ENCODE results near the gene RBM33. TPM values are rescaled to one million over a fixed set of nuclear protein-coding genes. Genes with fewer than 3 reads are reported as not detected.

RBM33 gene
- total and polyA plus RNA-seq, 2 of the 8 experiments (the other 6 are each of a cell fraction or from before 2014, with no cell fraction given), result 16.5 to 64.6 TPM

DNA sequence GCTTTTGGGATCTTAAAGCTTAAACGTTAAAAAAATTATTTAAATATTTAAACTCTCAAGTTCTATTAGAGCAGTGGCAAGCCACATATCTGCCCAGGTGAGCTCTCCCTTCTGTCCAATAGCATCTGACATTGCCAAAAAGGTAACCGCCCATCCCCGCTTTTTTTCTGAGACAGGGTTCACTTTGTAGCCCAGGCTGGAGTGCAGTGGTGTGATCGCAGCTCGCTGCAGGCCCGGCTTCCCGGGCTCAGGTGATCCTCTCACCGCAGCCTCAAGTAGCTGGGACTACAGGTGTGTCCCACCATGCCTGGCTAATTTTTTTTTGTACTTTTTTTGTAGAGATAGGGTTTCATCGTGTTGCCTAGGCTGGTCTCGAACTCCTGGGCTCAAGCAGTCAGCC is 83.2 kb downstream of the RBM33 start:
- Histone ChIP-seq H4K8ac (ENCODE audit: extremely low read depth, insufficient read depth, low read length) (no peak overlapping the region), H3K23me2 (ENCODE audit: low read depth, low read length) (no peaks in the 10 kb centered on the region), H2BK20ac (ENCODE audit: low read length) (no peak overlapping the region), H3K18ac (ENCODE audit: extremely low read depth, low read length) (no peak overlapping the region), H2BK120ac (replicated peaks; ENCODE audit: low read depth, low read length) (no peak overlapping the region), H3K27me3 (replicated peaks in 1 of 4; ENCODE audit: control insufficient read depth in 3 of 4, extremely low read depth in 1 of 4, insufficient read depth in 3 of 4, low read length in 3 of 4) (no peaks in the 10 kb centered on the region), H2BK15ac (ENCODE audit: low read length) (no peak overlapping the region), H2BK12ac (ENCODE audit: low read depth, low read length) (no peak overlapping the region), H3K9ac (replicated peaks in 1 of 4; ENCODE audit: extremely low read depth in 1 of 4, low read depth in 3 of 4, low read length in 3 of 4) (no peak overlapping the region), H3K27ac (ENCODE audit: low read depth, low read length) (no peak overlapping the region), H4K20me1 (replicated peaks in 1 of 2; ENCODE audit: control insufficient read depth in 1 of 2, insufficient read depth in 2 of 2, low read length in 2 of 2) (peaks cover 5 to 11% of the 10 kb centered on the region in 2 experiments), H3K9me3 (ENCODE audit: insufficient read depth in 2 of 2, low read depth in 1 of 2, low read length in 1 of 2) (no peaks in the 10 kb centered on the region), H4K91ac (replicated peaks; ENCODE audit: insufficient read length, low read length) (no peak overlapping the region), H2BK5ac (ENCODE audit: low read depth, low read length) (no peak overlapping the region), H3K36me3 (ENCODE audit: control insufficient read depth in 2 of 4, insufficient read depth in 4 of 4, low read length in 3 of 4) (peaks cover 0 to 8% (median 4%) of the 10 kb centered on the region in 4 experiments; a peak in 2 of 8 replicates), H3K4me3 (ENCODE audit: extremely low read depth in 1 of 4, insufficient read depth in 2 of 4, low read depth in 3 of 4, low read length in 4 of 4) (no peak overlapping the region), H3K79me2 (ENCODE audit: control insufficient read depth in 1 of 2, insufficient read depth in 2 of 2, low read length in 2 of 2) (peaks cover 0 to 30% of the 10 kb centered on the region in 2 experiments; a peak in 2 of 4 replicates), H3K4me2 (ENCODE audit: insufficient read depth in 1 of 2, low read depth in 2 of 2, low read length in 2 of 2) (no peak overlapping the region), H3K79me1 (ENCODE audit: low read depth, low read length) (peaks cover 3% of the 10 kb centered on the region; the same call in 1 of the 2 replicates), H3K4ac (replicated peaks; ENCODE audit: insufficient read length, low read depth, low read length) (no peak overlapping the region), H3K4me1 (replicated peaks in 1 of 4; ENCODE audit: control insufficient read depth in 3 of 4, insufficient read depth in 4 of 4, low read length in 3 of 4) (no peaks in the 10 kb centered on the region), H4K5ac (ENCODE audit: insufficient read length, low read depth, low read length) (no peak overlapping the region), H2AFZ (ENCODE audit: low read length) (no peak overlapping the region), H3K56ac (replicated peaks; ENCODE audit: insufficient read length, low read depth, low read length) (no peak overlapping the region), H3K23ac (ENCODE audit: insufficient read length) (no peak overlapping the region), H2AK5ac (ENCODE audit: low read depth, low read length) (no peak overlapping the region), H3K14ac (ENCODE audit: insufficient read length) (no peak overlapping the region)
- ChIA-PET CTCF (ENCODE audit: partially characterized antibody) (interaction anchor here (0.6 to 0.9 kb wide), 6 partner anchors 16 to 812 kb away, joined by 3 to 4 read pairs (median 3); no protein-coding TSS in a partner anchor), POLR2A (ENCODE audit: partially characterized antibody) (no interaction called here)
- FAIRE-seq (no peak), DNase-seq (ENCODE audit: low read depth in 1 of 2, low spot score in 2 of 2) (no peak)
- 90% methylated on average over 10 of the region's 10 CpGs; no CpG with 5 or more reads in 1 of the 2 experiments for WGBS, 2 experiments (ENCODE audit: extremely low coverage in 1 of 2, insufficient coverage in 1 of 2, insufficient read length in 1 of 2, insufficient replicate concordance in 2 of 2, low coverage in 1 of 2, low lambda C conversion rate in 2 of 2, missing lambda C conversion rate in 1 of 2)
- TF ChIP-seq TCF12 (IDR thresholded peaks at IDR 0.05; ENCODE audit: low read depth, low read length) (no peak), CBX8 (IDR thresholded peaks at IDR 0.05; ENCODE audit: borderline replicate concordance, low read depth, low read length) (no peak), SIX5 (IDR thresholded peaks at IDR 0.05; ENCODE audit: low read depth, low read length) (no peak), CHD1 (IDR thresholded peaks at IDR 0.05; ENCODE audit: low read depth, low read length) (no peak), SUZ12 (IDR thresholded peaks at IDR 0.05; ENCODE audit: low read length) (no peak), FOSL1 (IDR thresholded peaks at IDR 0.05; ENCODE audit: insufficient read depth, low read depth, low read length) (no peak), POLR2AphosphoS5 (IDR thresholded peaks at IDR 0.05; ENCODE audit: low read depth, low read length) (no peak), KDM1A (IDR thresholded peaks at IDR 0.05; ENCODE audit: borderline replicate concordance, low read length) (no peak), POLR2A (IDR thresholded peaks at IDR 0.05; ENCODE audit: control extremely low read depth in 1 of 2, low read depth in 2 of 2, low read length in 2 of 2) (no peak), EGR1 (IDR thresholded peaks at IDR 0.05; ENCODE audit: borderline replicate concordance, low read depth, low read length) (no peak)
- TF ChIP-seq, protein P1, sequence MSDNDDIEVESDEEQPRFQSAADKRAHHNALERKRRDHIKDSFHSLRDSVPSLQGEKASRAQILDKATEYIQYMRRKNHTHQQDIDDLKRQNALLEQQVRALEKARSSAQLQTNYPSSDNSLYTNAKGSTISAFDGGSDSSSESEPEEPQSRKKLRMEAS (IDR thresholded peaks at IDR 0.05), result no peak
- TF ChIP-seq, protein P2, sequence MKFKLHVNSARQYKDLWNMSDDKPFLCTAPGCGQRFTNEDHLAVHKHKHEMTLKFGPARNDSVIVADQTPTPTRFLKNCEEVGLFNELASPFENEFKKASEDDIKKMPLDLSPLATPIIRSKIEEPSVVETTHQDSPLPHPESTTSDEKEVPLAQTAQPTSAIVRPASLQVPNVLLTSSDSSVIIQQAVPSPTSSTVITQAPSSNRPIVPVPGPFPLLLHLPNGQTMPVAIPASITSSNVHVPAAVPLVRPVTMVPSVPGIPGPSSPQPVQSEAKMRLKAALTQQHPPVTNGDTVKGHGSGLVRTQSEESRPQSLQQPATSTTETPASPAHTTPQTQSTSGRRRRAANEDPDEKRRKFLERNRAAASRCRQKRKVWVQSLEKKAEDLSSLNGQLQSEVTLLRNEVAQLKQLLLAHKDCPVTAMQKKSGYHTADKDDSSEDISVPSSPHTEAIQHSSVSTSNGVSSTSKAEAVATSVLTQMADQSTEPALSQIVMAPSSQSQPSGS (IDR thresholded peaks at IDR 0.05; ENCODE audit: low read length), result no peak
